Right lobe of liver (tissue), 4 donors: ENCODE results near the gene INSIG2.

Experiments used
- POLR2A ChIP-seq: fragments of 450-650 bp; IDR thresholded peaks from one replicate; pipeline ENCODE4 v1.6.1; 2017; ENCODE audit warnings: antibody characterized with exemption, mild to moderate bottlenecking
- TF ChIP-seq, protein P1 (sequence below), 4 donors: fragments of 200-600 bp in 3 of 4; fragments of 450-650 bp in 1 of 4; IDR thresholded peaks; one replicate each; pipeline versions ENCODE4 v1.5.1 to v1.8.0; 2016 to 2022; ENCODE audit warnings: antibody characterized with exemption in 4 of 4, mild to moderate bottlenecking in 2 of 4
- donor health status: DM: no; HTN: no; CAD: no.
- donor health status: DM: no; HTN: no; CAD: no.
- donor health status: DM: no; HTN: yes; CAD: no.

DNA sequence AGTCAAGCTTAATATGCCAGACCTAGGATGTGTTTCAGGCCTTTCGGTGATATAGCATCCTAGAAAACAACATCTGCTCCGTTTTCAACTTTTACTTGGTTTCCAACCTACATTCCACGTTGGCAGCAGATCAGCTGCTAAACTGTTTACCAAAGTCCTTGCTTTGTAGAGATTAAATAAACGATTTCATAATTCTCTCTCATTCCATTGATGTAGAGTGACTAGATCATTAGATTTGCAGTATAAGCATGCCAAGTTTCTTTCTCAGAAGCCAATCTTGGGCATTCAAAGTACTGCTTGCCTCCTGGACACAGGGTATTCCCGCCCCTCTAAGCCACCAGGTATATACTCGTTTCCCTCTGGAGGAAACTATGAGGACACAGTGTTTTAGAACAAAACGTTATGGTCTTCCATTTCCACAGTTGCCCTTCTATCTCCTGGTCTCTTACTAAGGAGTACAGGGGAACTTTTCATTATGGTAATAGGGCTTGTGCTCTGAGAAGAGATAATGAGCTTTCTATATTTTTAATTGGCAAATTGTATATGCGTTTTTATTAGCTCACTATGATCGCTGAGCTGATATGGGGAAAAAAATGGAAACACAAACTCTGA is 10.5 kb upstream of the INSIG2 start:
- TF ChIP-seq, protein P1, sequence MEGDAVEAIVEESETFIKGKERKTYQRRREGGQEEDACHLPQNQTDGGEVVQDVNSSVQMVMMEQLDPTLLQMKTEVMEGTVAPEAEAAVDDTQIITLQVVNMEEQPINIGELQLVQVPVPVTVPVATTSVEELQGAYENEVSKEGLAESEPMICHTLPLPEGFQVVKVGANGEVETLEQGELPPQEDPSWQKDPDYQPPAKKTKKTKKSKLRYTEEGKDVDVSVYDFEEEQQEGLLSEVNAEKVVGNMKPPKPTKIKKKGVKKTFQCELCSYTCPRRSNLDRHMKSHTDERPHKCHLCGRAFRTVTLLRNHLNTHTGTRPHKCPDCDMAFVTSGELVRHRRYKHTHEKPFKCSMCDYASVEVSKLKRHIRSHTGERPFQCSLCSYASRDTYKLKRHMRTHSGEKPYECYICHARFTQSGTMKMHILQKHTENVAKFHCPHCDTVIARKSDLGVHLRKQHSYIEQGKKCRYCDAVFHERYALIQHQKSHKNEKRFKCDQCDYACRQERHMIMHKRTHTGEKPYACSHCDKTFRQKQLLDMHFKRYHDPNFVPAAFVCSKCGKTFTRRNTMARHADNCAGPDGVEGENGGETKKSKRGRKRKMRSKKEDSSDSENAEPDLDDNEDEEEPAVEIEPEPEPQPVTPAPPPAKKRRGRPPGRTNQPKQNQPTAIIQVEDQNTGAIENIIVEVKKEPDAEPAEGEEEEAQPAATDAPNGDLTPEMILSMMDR (IDR thresholded peaks at IDR 0.05): no peak
- no peak for TF ChIP-seq POLR2A
